ENCODE data around the gene SYT5.
A peak's percentile ranks its signal among the peaks of the same experiment; 100 is the strongest.

SYT5 gene

GRCh38 chr19:55147545-55148251 lies 32.4 kb downstream of the SYT5 start:
- H3K27ac ChIP-seq: peak overlapping the region; percentile 70; the same call in 1 of the 2 replicates
- no peak for TF ChIP-seq CTCF (IDR thresholded peaks at IDR 0.05)
- TF ChIP-seq ZFX (IDR thresholded peaks at IDR 0.05; ENCODE audit: borderline replicate concordance): no peak

GRCh38 chr19:55146705-55147273 lies 33.3 kb downstream of the SYT5 start:
- peak overlapping the region; percentile 70 for H3K27ac ChIP-seq

GRCh38 chr19:55146078-55146704 lies 33.9 kb downstream of the SYT5 start:
- H3K27ac ChIP-seq: peak overlapping the region; percentile 70
- TF ChIP-seq ZFX (IDR thresholded peaks at IDR 0.05; ENCODE audit: borderline replicate concordance): no peak
- peak; percentile 92 for TF ChIP-seq CTCF (IDR thresholded peaks at IDR 0.05)

More at GRCh38 chr19:55146705-55147273, 33.3 kb downstream of the SYT5 start:
- TF ChIP-seq CTCF (IDR thresholded peaks at IDR 0.05) (no peak), ZFX (IDR thresholded peaks at IDR 0.05; ENCODE audit: borderline replicate concordance) (no peak)

GRCh38 chr19:55145232-55145631 lies 34.9 kb downstream of the SYT5 start:
- TF ChIP-seq ZFX (IDR thresholded peaks at IDR 0.05; ENCODE audit: borderline replicate concordance): no peak
- no peak overlapping the region for H3K27ac ChIP-seq

GRCh38 chr19:55141696-55142095 lies 38.4 kb downstream of the SYT5 start:
- H3K27ac ChIP-seq: no peak overlapping the region
- TF ChIP-seq CTCF (IDR thresholded peaks at IDR 0.05) (no peak), ZFX (IDR thresholded peaks at IDR 0.05; ENCODE audit: borderline replicate concordance) (no peak)

- TF ChIP-seq ZFX (IDR thresholded peaks at IDR 0.05; ENCODE audit: borderline replicate concordance) (no peak), CTCF (IDR thresholded peaks at IDR 0.05) (no peak)
- no peak overlapping the region for H3K27ac ChIP-seq
Measured at GRCh38 chr19:55137915-55138314, 42.2 kb downstream of the SYT5 start.

- no peak for TF ChIP-seq ZFX (IDR thresholded peaks at IDR 0.05; ENCODE audit: borderline replicate concordance)
- TF ChIP-seq CTCF (IDR thresholded peaks at IDR 0.05): no peak
- no peak overlapping the region for H3K27ac ChIP-seq
Measured at GRCh38 chr19:55136399-55137102, 43.5 kb downstream of the SYT5 start.

Data from 22Rv1 (cell line).